ENCODE data around the gene PPP4R4. TPM values are rescaled to one million over a fixed set of nuclear protein-coding genes. Genes with fewer than 3 reads are reported as not detected.
"Not testable (repeated sequence)": the region's sequence is repeated elsewhere in the genome, so short reads cannot be mapped to it uniquely, and the experiment has no call there.

The PPP4R4 gene
- total and polyA plus RNA-seq, 4 donors = 8.0 to 13.9 (median 9.8) TPM

- H3K36me3 ChIP-seq (ENCODE audit: control insufficient read depth, insufficient read depth, low read length) = no peaks in the 10 kb centered on the region
- no peak overlapping the region for H3K4me3 ChIP-seq (ENCODE audit: low read depth, low read length)
- H3K27me3 ChIP-seq (ENCODE audit: control insufficient read depth, insufficient read depth, low read length) = no peaks in the 10 kb centered on the region
- no peak for DNase-seq (ENCODE audit: low read depth in 4 of 6, low spot score in 6 of 6)
- no peaks in the 10 kb centered on the region for H3K9me3 ChIP-seq (ENCODE audit: control insufficient read depth, insufficient read depth, low read length)
- no peak overlapping the region for H3K27ac ChIP-seq (ENCODE audit: low read depth, low read length)
- WGBS (ENCODE audit: insufficient coverage) = no CpG with 5 or more reads among the region's 3 CpGs
- peaks cover 7% of the 10 kb centered on the region for H3K4me1 ChIP-seq (ENCODE audit: control insufficient read depth, insufficient read depth, low read length)
Measured at GRCh38 chr14:94143239-94143638, 30.9 kb upstream of the PPP4R4 start.

GRCh38 chr14:94143711-94144110 is 30.4 kb upstream of the PPP4R4 start:
- WGBS (ENCODE audit: insufficient coverage) = 89% methylated on average over 2 of the region's 4 CpGs

GRCh38 chr14:94144765-94145164 is 29.4 kb upstream of the PPP4R4 start:
- H3K36me3 ChIP-seq (ENCODE audit: control insufficient read depth, insufficient read depth, low read length) = no peaks in the 10 kb centered on the region
- H3K27me3 ChIP-seq (ENCODE audit: control insufficient read depth, insufficient read depth, low read length) = no peaks in the 10 kb centered on the region
- no peak overlapping the region for H3K27ac ChIP-seq (ENCODE audit: low read depth, low read length)
- no peaks in the 10 kb centered on the region for H3K9me3 ChIP-seq (ENCODE audit: control insufficient read depth, insufficient read depth, low read length)
- 100% methylated on average over 1 of the region's 1 CpG for WGBS (ENCODE audit: insufficient coverage)
- no peaks in the 10 kb centered on the region for H3K4me1 ChIP-seq (ENCODE audit: control insufficient read depth, insufficient read depth, low read length)
- no peak for DNase-seq (ENCODE audit: low read depth in 4 of 6, low spot score in 6 of 6)
- no peak overlapping the region for H3K4me3 ChIP-seq (ENCODE audit: low read depth, low read length)

More at GRCh38 chr14:94143711-94144110, 30.4 kb upstream of the PPP4R4 start:
- H3K4me1 ChIP-seq (ENCODE audit: control insufficient read depth, insufficient read depth, low read length) = peaks cover 3% of the 10 kb centered on the region
- H3K27ac ChIP-seq (ENCODE audit: low read depth, low read length) = no peak overlapping the region
- no peak overlapping the region for H3K4me3 ChIP-seq (ENCODE audit: low read depth, low read length)
- no peak for DNase-seq (ENCODE audit: low read depth in 4 of 6, low spot score in 6 of 6)
- no peaks in the 10 kb centered on the region for H3K36me3 ChIP-seq (ENCODE audit: control insufficient read depth, insufficient read depth, low read length)
- H3K9me3 ChIP-seq (ENCODE audit: control insufficient read depth, insufficient read depth, low read length) = no peaks in the 10 kb centered on the region
- no peaks in the 10 kb centered on the region for H3K27me3 ChIP-seq (ENCODE audit: control insufficient read depth, insufficient read depth, low read length)

GRCh38 chr14:94145902-94146527 is 28.1 kb upstream of the PPP4R4 start:
- no peaks in the 10 kb centered on the region for H3K9me3 ChIP-seq (ENCODE audit: control insufficient read depth, insufficient read depth, low read length)
- no peak overlapping the region for H3K4me3 ChIP-seq (ENCODE audit: low read depth, low read length)
- H3K4me1 ChIP-seq (ENCODE audit: control insufficient read depth, insufficient read depth, low read length) = no peaks in the 10 kb centered on the region
- H3K27ac ChIP-seq (ENCODE audit: low read depth, low read length) = no peak overlapping the region
- H3K27me3 ChIP-seq (ENCODE audit: control insufficient read depth, insufficient read depth, low read length) = no peaks in the 10 kb centered on the region
- 100% methylated on average over 3 of the region's 6 CpGs for WGBS (ENCODE audit: insufficient coverage)
- no peak for DNase-seq (ENCODE audit: low read depth in 4 of 6, low spot score in 6 of 6)
- H3K36me3 ChIP-seq (ENCODE audit: control insufficient read depth, insufficient read depth, low read length) = no peaks in the 10 kb centered on the region

- WGBS (ENCODE audit: insufficient coverage) = no CpG with 5 or more reads among the region's 1 CpG
- DNase-seq (ENCODE audit: low read depth in 4 of 6, low spot score in 6 of 6) = no peak
- H3K27me3 ChIP-seq (ENCODE audit: control insufficient read depth, insufficient read depth, low read length) = no peaks in the 10 kb centered on the region
- no peaks in the 10 kb centered on the region for H3K36me3 ChIP-seq (ENCODE audit: control insufficient read depth, insufficient read depth, low read length)
- H3K4me1 ChIP-seq (ENCODE audit: control insufficient read depth, insufficient read depth, low read length) = no peaks in the 10 kb centered on the region
- H3K27ac ChIP-seq (ENCODE audit: low read depth, low read length) = no peak overlapping the region
- H3K4me3 ChIP-seq (ENCODE audit: low read depth, low read length) = no peak overlapping the region
- no peaks in the 10 kb centered on the region for H3K9me3 ChIP-seq (ENCODE audit: control insufficient read depth, insufficient read depth, low read length)
Measured at GRCh38 chr14:94152676-94153075, 21.4 kb upstream of the PPP4R4 start.

GRCh38 chr14:94153750-94154342 is 20.3 kb upstream of the PPP4R4 start:
- Histone ChIP-seq H3K36me3 (ENCODE audit: control insufficient read depth, insufficient read depth, low read length) (no peaks in the 10 kb centered on the region), H3K27ac (ENCODE audit: low read depth, low read length) (no peak overlapping the region), H3K9me3 (ENCODE audit: control insufficient read depth, insufficient read depth, low read length) (no peaks in the 10 kb centered on the region), H3K4me1 (ENCODE audit: control insufficient read depth, insufficient read depth, low read length) (no peaks in the 10 kb centered on the region), H3K4me3 (ENCODE audit: low read depth, low read length) (no peak overlapping the region), H3K27me3 (ENCODE audit: control insufficient read depth, insufficient read depth, low read length) (no peaks in the 10 kb centered on the region)
- WGBS (ENCODE audit: insufficient coverage) = 87% methylated on average over 5 of the region's 6 CpGs
- no peak for DNase-seq (ENCODE audit: low read depth in 4 of 6, low spot score in 6 of 6)

- not testable (repeated sequence) for H3K27me3 ChIP-seq (ENCODE audit: control insufficient read depth, insufficient read depth, low read length); H3K9me3 ChIP-seq (ENCODE audit: control insufficient read depth, insufficient read depth, low read length); H3K4me3 ChIP-seq (ENCODE audit: low read depth, low read length); H3K36me3 ChIP-seq (ENCODE audit: control insufficient read depth, insufficient read depth, low read length); H3K4me1 ChIP-seq (ENCODE audit: control insufficient read depth, insufficient read depth, low read length); DNase-seq (ENCODE audit: low read depth in 4 of 6, low spot score in 6 of 6); H3K27ac ChIP-seq (ENCODE audit: low read depth, low read length)
- no CpG with 5 or more reads among the region's 1 CpG for WGBS (ENCODE audit: insufficient coverage)
Measured at GRCh38 chr14:94156143-94156542, 18.0 kb upstream of the PPP4R4 start.

- no peak for DNase-seq (ENCODE audit: low read depth in 4 of 6, low spot score in 6 of 6)
- no peaks in the 10 kb centered on the region for H3K9me3 ChIP-seq (ENCODE audit: control insufficient read depth, insufficient read depth, low read length)
- no peak overlapping the region for H3K27ac ChIP-seq (ENCODE audit: low read depth, low read length)
- no peaks in the 10 kb centered on the region for H3K27me3 ChIP-seq (ENCODE audit: control insufficient read depth, insufficient read depth, low read length)
- no peaks in the 10 kb centered on the region for H3K4me1 ChIP-seq (ENCODE audit: control insufficient read depth, insufficient read depth, low read length)
- H3K4me3 ChIP-seq (ENCODE audit: low read depth, low read length) = no peak overlapping the region
- no peaks in the 10 kb centered on the region for H3K36me3 ChIP-seq (ENCODE audit: control insufficient read depth, insufficient read depth, low read length)
Measured at GRCh38 chr14:94157197-94157596, 16.9 kb upstream of the PPP4R4 start.

GRCh38 chr14:94158239-94158883 is 15.8 kb upstream of the PPP4R4 start:
- DNase-seq (ENCODE audit: low read depth in 4 of 6, low spot score in 6 of 6) = no peak
- Histone ChIP-seq H3K27me3 (ENCODE audit: control insufficient read depth, insufficient read depth, low read length) (no peaks in the 10 kb centered on the region), H3K4me3 (ENCODE audit: low read depth, low read length) (no peak overlapping the region), H3K27ac (ENCODE audit: low read depth, low read length) (no peak overlapping the region), H3K9me3 (ENCODE audit: control insufficient read depth, insufficient read depth, low read length) (no peaks in the 10 kb centered on the region), H3K36me3 (ENCODE audit: control insufficient read depth, insufficient read depth, low read length) (no peaks in the 10 kb centered on the region), H3K4me1 (ENCODE audit: control insufficient read depth, insufficient read depth, low read length) (no peaks in the 10 kb centered on the region)
- 77% methylated on average over 5 of the region's 10 CpGs for WGBS (ENCODE audit: insufficient coverage)

- Histone ChIP-seq H3K9me3 (ENCODE audit: control insufficient read depth, insufficient read depth, low read length) (no peaks in the 10 kb centered on the region), H3K4me3 (ENCODE audit: low read depth, low read length) (no peak overlapping the region), H3K27me3 (ENCODE audit: control insufficient read depth, insufficient read depth, low read length) (no peaks in the 10 kb centered on the region), H3K4me1 (ENCODE audit: control insufficient read depth, insufficient read depth, low read length) (peaks cover 22% of the 10 kb centered on the region), H3K36me3 (ENCODE audit: control insufficient read depth, insufficient read depth, low read length) (no peaks in the 10 kb centered on the region), H3K27ac (ENCODE audit: low read depth, low read length) (no peak overlapping the region)
- DNase-seq (ENCODE audit: low read depth in 4 of 6, low spot score in 6 of 6) = no peak
- 50% methylated on average over 1 of the region's 2 CpGs for WGBS (ENCODE audit: insufficient coverage)
Measured at GRCh38 chr14:94161058-94161457, 13.1 kb upstream of the PPP4R4 start.

Data from spinal cord (tissue), 10 donors.